Subcutaneous adipose tissue (tissue), 4 donors: Measurements from ENCODE around the gene CORO2B. TPM values are rescaled to one million over a fixed set of nuclear protein-coding genes. Genes with fewer than 3 reads are reported as not detected.

Source experiments
- total RNA-seq, 4 donors: library from RNA; depleted of rRNA; stranded (reverse); fragments of >200 nt; gene quantifications; one replicate each; pipeline ENCODE4 v1.1.0, GENCODE V29; 2016
- TF ChIP-seq, protein P1 (sequence below): fragments of 450-650 bp; IDR thresholded peaks from one replicate; pipeline ENCODE4 v1.5.1; 2016; ENCODE audit warnings: low read depth, mild to moderate bottlenecking, control low read depth, antibody characterized with exemption, moderate library complexity

The CORO2B gene
- total RNA-seq, 4 donors from 2014 or later: 5.4 to 15.3 (median 9.7) TPM

DNA sequence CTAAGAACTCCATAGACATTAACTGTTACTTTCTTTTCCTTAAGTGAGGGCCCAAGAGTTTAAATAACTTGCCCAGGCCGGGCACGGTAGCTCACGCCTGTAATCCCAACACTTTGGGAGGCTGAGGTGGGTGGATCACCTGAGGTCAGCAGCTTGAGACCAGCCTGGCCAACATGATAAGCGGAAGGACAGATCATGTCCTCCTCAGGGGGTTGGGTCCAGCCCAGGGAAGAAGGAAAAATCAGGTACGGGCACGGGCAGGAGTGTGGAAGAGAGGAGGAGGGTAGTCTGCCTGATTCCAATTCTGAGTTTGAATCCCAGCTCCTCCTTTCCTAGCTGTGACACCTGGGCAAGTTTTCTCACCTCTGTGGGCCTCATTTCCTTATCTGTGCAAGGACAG is 123.1 kb downstream of the CORO2B start:
- TF ChIP-seq, protein P1, sequence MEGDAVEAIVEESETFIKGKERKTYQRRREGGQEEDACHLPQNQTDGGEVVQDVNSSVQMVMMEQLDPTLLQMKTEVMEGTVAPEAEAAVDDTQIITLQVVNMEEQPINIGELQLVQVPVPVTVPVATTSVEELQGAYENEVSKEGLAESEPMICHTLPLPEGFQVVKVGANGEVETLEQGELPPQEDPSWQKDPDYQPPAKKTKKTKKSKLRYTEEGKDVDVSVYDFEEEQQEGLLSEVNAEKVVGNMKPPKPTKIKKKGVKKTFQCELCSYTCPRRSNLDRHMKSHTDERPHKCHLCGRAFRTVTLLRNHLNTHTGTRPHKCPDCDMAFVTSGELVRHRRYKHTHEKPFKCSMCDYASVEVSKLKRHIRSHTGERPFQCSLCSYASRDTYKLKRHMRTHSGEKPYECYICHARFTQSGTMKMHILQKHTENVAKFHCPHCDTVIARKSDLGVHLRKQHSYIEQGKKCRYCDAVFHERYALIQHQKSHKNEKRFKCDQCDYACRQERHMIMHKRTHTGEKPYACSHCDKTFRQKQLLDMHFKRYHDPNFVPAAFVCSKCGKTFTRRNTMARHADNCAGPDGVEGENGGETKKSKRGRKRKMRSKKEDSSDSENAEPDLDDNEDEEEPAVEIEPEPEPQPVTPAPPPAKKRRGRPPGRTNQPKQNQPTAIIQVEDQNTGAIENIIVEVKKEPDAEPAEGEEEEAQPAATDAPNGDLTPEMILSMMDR: no peak

- TF ChIP-seq, protein P1: no peak
Observed at GRCh38 chr15:68704496-68705021, 125.8 kb downstream of the CORO2B start.

GRCh38 chr15:68706256-68706655 is 127.5 kb downstream of the CORO2B start:
- TF ChIP-seq, protein P1: no peak

GRCh38 chr15:68706931-68707330 is 128.1 kb downstream of the CORO2B start:
- TF ChIP-seq, protein P1: no peak

- TF ChIP-seq, protein P1: no peak
Observed at GRCh38 chr15:68707386-68707785, 128.6 kb downstream of the CORO2B start.

GRCh38 chr15:68709876-68710275 is 131.1 kb downstream of the CORO2B start:
- TF ChIP-seq, protein P1: no peak

- TF ChIP-seq, protein P1: no peak
Observed at GRCh38 chr15:68710536-68710935, 131.7 kb downstream of the CORO2B start.

GRCh38 chr15:68711406-68711805 is 132.6 kb downstream of the CORO2B start:
- TF ChIP-seq, protein P1: no peak
